Measurements from ENCODE around the gene EPHA2. TPM values are rescaled to one million over a fixed set of nuclear protein-coding genes. Genes with fewer than 3 reads are reported as not detected.
A peak's percentile ranks its signal among the peaks of the same experiment; 100 is the strongest.

Gene EPHA2
- total and polyA plus RNA-seq, 4 donors, result 5.4 to 25.9 (median 15.7) TPM

- Histone ChIP-seq H3K9me3 (ENCODE audit: control insufficient read depth, low read length) (no peaks in the 10 kb centered on the region), H3K36me3 (ENCODE audit: control insufficient read depth in 1 of 2, insufficient read depth in 2 of 2, low read length in 1 of 2) (no peaks in the 10 kb centered on the region), H3K27ac (ENCODE audit: low read depth in 1 of 2, low read length in 2 of 2) (no peak overlapping the region), H3K27me3 (ENCODE audit: control insufficient read depth in 1 of 2, insufficient read depth in 2 of 2, low read length in 1 of 2) (no peaks in the 10 kb centered on the region), H3K4me3 (ENCODE audit: low read length in 2 of 2) (no peak overlapping the region), H3K4me1 (ENCODE audit: control insufficient read depth in 1 of 2, insufficient read depth in 2 of 2, low read length in 2 of 2) (no peaks in the 10 kb centered on the region)
- ATAC-seq (ENCODE audit: low FRiP score), result peak; percentile 89
- intact Hi-C loops (cut with DNase I), result loop anchor here (1.0 to 2.0 kb wide), 2 partner anchors 109 kb away; no protein-coding TSS in a partner anchor
- DNase-seq, result peak; percentile 78 to 95
- 24 to 27% methylated on average over 15 of the region's 15 CpGs for WGBS, 2 donors
These were observed 32.0 kb upstream of the EPHA2 start for GRCh38 chr1:16187748-16188401.

GRCh38 chr1:16186655-16187235 lies 30.9 kb upstream of the EPHA2 start:
- no peak for ATAC-seq (ENCODE audit: low FRiP score)
- intact Hi-C loops (cut with DNase I), result loop anchor here in 1 of 2 donors (1.0 kb wide), 1 partner anchor 107 kb away; no protein-coding TSS in a partner anchor
- Histone ChIP-seq H3K27me3 (ENCODE audit: control insufficient read depth in 1 of 2, insufficient read depth in 2 of 2, low read length in 1 of 2) (no peaks in the 10 kb centered on the region), H3K4me1 (ENCODE audit: control insufficient read depth in 1 of 2, insufficient read depth in 2 of 2, low read length in 2 of 2) (no peaks in the 10 kb centered on the region), H3K9me3 (ENCODE audit: control insufficient read depth, low read length) (no peaks in the 10 kb centered on the region), H3K36me3 (ENCODE audit: control insufficient read depth in 1 of 2, insufficient read depth in 2 of 2, low read length in 1 of 2) (no peaks in the 10 kb centered on the region), H3K4me3 (ENCODE audit: low read length in 2 of 2) (no peak overlapping the region), H3K27ac (ENCODE audit: low read depth in 1 of 2, low read length in 2 of 2) (no peak overlapping the region)
- 72 to 73% methylated on average over 9 of the region's 9 CpGs for WGBS, 2 donors
- DNase-seq, result no peak

GRCh38 chr1:16184557-16185303 lies 28.9 kb upstream of the EPHA2 start:
- 94 to 98% methylated on average over 10 of the region's 10 CpGs for WGBS, 2 donors
- H3K4me1 ChIP-seq (ENCODE audit: control insufficient read depth in 1 of 2, insufficient read depth in 2 of 2, low read length in 2 of 2), result peaks cover 0 to 3% of the 10 kb centered on the region in 2 donors
- no peaks in the 10 kb centered on the region for H3K9me3 ChIP-seq (ENCODE audit: control insufficient read depth, low read length)
- intact Hi-C loops (cut with DNase I), result loop anchor here in 1 of 2 donors (5.0 kb wide), 1 partner anchor 37 kb away; no protein-coding TSS in a partner anchor
- peak in 1 of 2 donors; percentile 74 for DNase-seq
- no peaks in the 10 kb centered on the region for H3K36me3 ChIP-seq (ENCODE audit: control insufficient read depth in 1 of 2, insufficient read depth in 2 of 2, low read length in 1 of 2)
- no peaks in the 10 kb centered on the region for H3K27me3 ChIP-seq (ENCODE audit: control insufficient read depth in 1 of 2, insufficient read depth in 2 of 2, low read length in 1 of 2)
- no peak for ATAC-seq (ENCODE audit: low FRiP score)
- no peak overlapping the region for H3K27ac ChIP-seq (ENCODE audit: low read depth in 1 of 2, low read length in 2 of 2)
- no peak overlapping the region for H3K4me3 ChIP-seq (ENCODE audit: low read length in 2 of 2)

GRCh38 chr1:16183765-16184556 lies 28.1 kb upstream of the EPHA2 start:
- ATAC-seq (ENCODE audit: low FRiP score), result no peak
- 90 to 94% methylated on average over 19 of the region's 19 CpGs for WGBS, 2 donors
- Histone ChIP-seq H3K27me3 (ENCODE audit: control insufficient read depth in 1 of 2, insufficient read depth in 2 of 2, low read length in 1 of 2) (no peaks in the 10 kb centered on the region), H3K36me3 (ENCODE audit: control insufficient read depth in 1 of 2, insufficient read depth in 2 of 2, low read length in 1 of 2) (no peaks in the 10 kb centered on the region), H3K4me3 (ENCODE audit: low read length in 2 of 2) (no peak overlapping the region), H3K9me3 (ENCODE audit: control insufficient read depth, low read length) (no peaks in the 10 kb centered on the region), H3K27ac (ENCODE audit: low read depth in 1 of 2, low read length in 2 of 2) (no peak overlapping the region), H3K4me1 (ENCODE audit: control insufficient read depth in 1 of 2, insufficient read depth in 2 of 2, low read length in 2 of 2) (peaks cover 0 to 3% of the 10 kb centered on the region in 2 donors)
- intact Hi-C loops (cut with DNase I), result loop anchor here in 1 of 2 donors (5.0 kb wide), 1 partner anchor 37 kb away; no protein-coding TSS in a partner anchor
- DNase-seq, result no peak

- Histone ChIP-seq H3K4me3 (ENCODE audit: low read length in 2 of 2) (no peak overlapping the region), H3K36me3 (ENCODE audit: control insufficient read depth in 1 of 2, insufficient read depth in 2 of 2, low read length in 1 of 2) (no peaks in the 10 kb centered on the region), H3K27me3 (ENCODE audit: control insufficient read depth in 1 of 2, insufficient read depth in 2 of 2, low read length in 1 of 2) (no peaks in the 10 kb centered on the region), H3K27ac (ENCODE audit: low read depth in 1 of 2, low read length in 2 of 2) (no peak overlapping the region), H3K4me1 (ENCODE audit: control insufficient read depth in 1 of 2, insufficient read depth in 2 of 2, low read length in 2 of 2) (peaks cover 0 to 3% of the 10 kb centered on the region in 2 donors), H3K9me3 (ENCODE audit: control insufficient read depth, low read length) (no peaks in the 10 kb centered on the region)
- ATAC-seq (ENCODE audit: low FRiP score), result peak; percentile 20
- 89 to 91% methylated on average over 13 of the region's 13 CpGs for WGBS, 2 donors
- intact Hi-C loops (cut with DNase I), result loop anchor here in 1 of 2 donors (5.0 kb wide), 1 partner anchor 36 kb away; no protein-coding TSS in a partner anchor
- no peak for DNase-seq
These were observed 27.3 kb upstream of the EPHA2 start for GRCh38 chr1:16183179-16183578.

GRCh38 chr1:16181887-16182719 lies 26.2 kb upstream of the EPHA2 start:
- H3K4me1 ChIP-seq (ENCODE audit: control insufficient read depth in 1 of 2, insufficient read depth in 2 of 2, low read length in 2 of 2), result peaks cover 0 to 3% of the 10 kb centered on the region in 2 donors

GRCh38 chr1:16180291-16180824 lies 24.5 kb upstream of the EPHA2 start:
- no peak for ATAC-seq (ENCODE audit: low FRiP score)
- Histone ChIP-seq H3K4me1 (ENCODE audit: control insufficient read depth in 1 of 2, insufficient read depth in 2 of 2, low read length in 2 of 2) (peaks cover 0 to 3% of the 10 kb centered on the region in 2 donors), H3K36me3 (ENCODE audit: control insufficient read depth in 1 of 2, insufficient read depth in 2 of 2, low read length in 1 of 2) (no peaks in the 10 kb centered on the region), H3K27me3 (ENCODE audit: control insufficient read depth in 1 of 2, insufficient read depth in 2 of 2, low read length in 1 of 2) (no peaks in the 10 kb centered on the region), H3K27ac (ENCODE audit: low read depth in 1 of 2, low read length in 2 of 2) (no peak overlapping the region), H3K4me3 (ENCODE audit: low read length in 2 of 2) (no peak overlapping the region), H3K9me3 (ENCODE audit: control insufficient read depth, low read length) (no peaks in the 10 kb centered on the region)
- 90 to 97% methylated on average over 13 of the region's 13 CpGs for WGBS, 2 donors
- intact Hi-C loops (cut with DNase I), result loop anchor here (2.0 to 5.0 kb wide), 2 partner anchors 26 to 33 kb away; no protein-coding TSS in a partner anchor
- no peak for DNase-seq

More at GRCh38 chr1:16181887-16182719, 26.2 kb upstream of the EPHA2 start:
- peak overlapping the region in 1 of 2 donors; percentile 81 for H3K27ac ChIP-seq (ENCODE audit: low read depth in 1 of 2, low read length in 2 of 2)
- intact Hi-C loops (cut with DNase I), result loop anchor here (2.0 to 5.0 kb wide), 2 partner anchors 27 to 35 kb away; no protein-coding TSS in a partner anchor
- H3K9me3 ChIP-seq (ENCODE audit: control insufficient read depth, low read length), result no peaks in the 10 kb centered on the region
- DNase-seq, result peak; percentile 93
- no peaks in the 10 kb centered on the region for H3K36me3 ChIP-seq (ENCODE audit: control insufficient read depth in 1 of 2, insufficient read depth in 2 of 2, low read length in 1 of 2)
- H3K27me3 ChIP-seq (ENCODE audit: control insufficient read depth in 1 of 2, insufficient read depth in 2 of 2, low read length in 1 of 2), result no peaks in the 10 kb centered on the region
- ATAC-seq (ENCODE audit: low FRiP score), result peak; percentile 92
- no peak overlapping the region for H3K4me3 ChIP-seq (ENCODE audit: low read length in 2 of 2)
- 43 to 45% methylated on average over 16 to 18 of the region's 18 CpGs for WGBS, 2 donors
